LNCAP (cell line): ENCODE data around the gene CDCA5.

Experiments
- CTCF ChIP-seq: fragments of 450-650 bp; IDR thresholded peaks from 2 replicates; pipeline ENCODE4 v1.5.1; 2017; ENCODE audit warnings: mild to moderate bottlenecking

CDCA5 gene

GRCh38 chr11:65053827-65054508, 29.9 kb downstream of the CDCA5 start:
- TF ChIP-seq CTCF, result no peak

GRCh38 chr11:65051398-65051858, 32.4 kb downstream of the CDCA5 start:
- no peak for TF ChIP-seq CTCF

GRCh38 chr11:65047581-65048422, 36.0 kb downstream of the CDCA5 start:
- TF ChIP-seq CTCF, result no peak

- no peak for TF ChIP-seq CTCF
Measured at GRCh38 chr11:65045728-65046127, 38.1 kb downstream of the CDCA5 start.

GRCh38 chr11:65045061-65045460, 38.8 kb downstream of the CDCA5 start:
- no peak for TF ChIP-seq CTCF

GRCh38 chr11:65043881-65044501, 39.8 kb downstream of the CDCA5 start:
- no peak for TF ChIP-seq CTCF

- no peak for TF ChIP-seq CTCF
Measured at GRCh38 chr11:65042891-65043290, 40.9 kb downstream of the CDCA5 start.
